Measurements from ENCODE around the gene ELMO2.

DNA sequence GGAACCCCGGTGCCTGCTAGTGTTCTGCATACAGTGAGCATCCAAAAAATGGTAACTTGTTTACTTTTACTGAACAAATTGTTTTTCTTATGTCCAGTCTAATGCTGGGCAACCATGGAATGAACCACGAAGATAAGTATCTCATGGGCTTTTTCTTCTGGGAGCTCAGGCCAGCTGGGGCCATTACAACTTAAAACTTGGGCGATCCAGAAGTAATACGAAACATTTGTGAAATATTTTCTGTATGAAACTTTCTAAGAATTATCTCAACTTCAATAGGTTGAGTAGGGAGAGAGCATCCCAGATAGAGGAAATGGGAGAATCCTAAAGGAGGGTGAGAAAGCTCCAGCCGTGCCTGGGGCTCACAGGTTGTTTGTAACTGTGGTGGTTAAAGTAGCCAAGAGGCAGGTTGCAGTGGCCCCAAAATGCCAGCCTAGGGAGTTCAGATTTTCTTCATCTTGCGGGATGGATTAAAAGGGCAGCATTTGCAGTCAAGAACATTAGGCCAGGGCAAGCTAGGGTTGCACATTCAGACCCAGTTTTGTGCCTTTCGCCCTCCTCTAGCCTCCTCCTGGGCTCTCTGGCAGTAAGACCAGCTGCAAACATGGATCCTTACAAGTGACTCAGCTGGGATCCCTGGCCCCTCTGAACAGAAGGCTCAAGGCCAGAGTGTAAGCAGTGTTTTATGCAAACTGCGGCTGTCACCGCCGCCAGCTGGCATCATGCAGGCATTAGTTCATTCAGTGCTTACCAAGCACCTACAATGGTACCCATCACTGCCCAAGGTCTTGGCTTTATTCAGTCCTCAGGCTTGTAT, 41.5 kb downstream of the ELMO2 start:
- TF ChIP-seq, protein P1, sequence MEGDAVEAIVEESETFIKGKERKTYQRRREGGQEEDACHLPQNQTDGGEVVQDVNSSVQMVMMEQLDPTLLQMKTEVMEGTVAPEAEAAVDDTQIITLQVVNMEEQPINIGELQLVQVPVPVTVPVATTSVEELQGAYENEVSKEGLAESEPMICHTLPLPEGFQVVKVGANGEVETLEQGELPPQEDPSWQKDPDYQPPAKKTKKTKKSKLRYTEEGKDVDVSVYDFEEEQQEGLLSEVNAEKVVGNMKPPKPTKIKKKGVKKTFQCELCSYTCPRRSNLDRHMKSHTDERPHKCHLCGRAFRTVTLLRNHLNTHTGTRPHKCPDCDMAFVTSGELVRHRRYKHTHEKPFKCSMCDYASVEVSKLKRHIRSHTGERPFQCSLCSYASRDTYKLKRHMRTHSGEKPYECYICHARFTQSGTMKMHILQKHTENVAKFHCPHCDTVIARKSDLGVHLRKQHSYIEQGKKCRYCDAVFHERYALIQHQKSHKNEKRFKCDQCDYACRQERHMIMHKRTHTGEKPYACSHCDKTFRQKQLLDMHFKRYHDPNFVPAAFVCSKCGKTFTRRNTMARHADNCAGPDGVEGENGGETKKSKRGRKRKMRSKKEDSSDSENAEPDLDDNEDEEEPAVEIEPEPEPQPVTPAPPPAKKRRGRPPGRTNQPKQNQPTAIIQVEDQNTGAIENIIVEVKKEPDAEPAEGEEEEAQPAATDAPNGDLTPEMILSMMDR (conservative IDR thresholded peaks at IDR 0.05; ENCODE audit: low read depth, low read length), result no peak
- TF ChIP-seq EZH2 (IDR thresholded peaks at IDR 0.05; ENCODE audit: borderline replicate concordance, low read depth, low read length, poor library complexity, severe bottlenecking), result no peak

All from A673 (cell line).